K562 (cell line): Measurements from ENCODE around the gene TAOK2. TPM values are rescaled to one million over a fixed set of nuclear protein-coding genes. Genes with fewer than 3 reads are reported as not detected.

Source experiments
- ATF4 ChIP-seq: fragments of 450-650 bp; formaldehyde crosslinking; IDR thresholded peaks from 2 replicates; pipeline ENCODE4 v1.4.0; 2022; ENCODE audit warnings: mild to moderate bottlenecking, moderate library complexity
- CTBP1 ChIP-seq: fragments of 450-650 bp; IDR thresholded peaks from 2 replicates; pipeline ENCODE4 v1.6.1; 2016; ENCODE audit warnings: borderline replicate concordance
- E2F4 ChIP-seq: sonication (generic); formaldehyde crosslinking; IDR thresholded peaks from 2 replicates; pipeline ENCODE4 v1.8.0; 2022; ENCODE audit warnings: mild to moderate bottlenecking, low read depth, missing genetic modification reagents
- FOXK2 ChIP-seq, 2 experiments: fragments of 450-650 bp; IDR thresholded peaks in 1 of 2; conservative IDR thresholded peaks in 1 of 2; 2 replicates each; pipeline ENCODE4 v1.6.1; 2016; ENCODE audit warnings: low read depth in 2 of 2, mild to moderate bottlenecking in 1 of 2
- IFI16 ChIP-seq: fragments of 250-450 bp; sonication (Bioruptor Pico); IDR thresholded peaks from 2 replicates; pipeline ENCODE4 v2.1.2; 2022; ENCODE audit warnings: mild to moderate bottlenecking, inconsistent platforms
- JUND ChIP-seq, 2 experiments: IDR thresholded peaks; 2 replicates in 1 of 2; 3 replicates in 1 of 2; pipeline ENCODE4 v1.6.1; 2011; ENCODE audit warnings: borderline replicate concordance in 2 of 2, low read depth in 2 of 2, low read length in 2 of 2, improper control_type of control experiment in 1 of 2, missing biosample characterization in 1 of 2, missing genetic modification characterization in 1 of 2, missing genetic modification reagents in 1 of 2
- RNF219 ChIP-seq: fragments of 250-450 bp; sonication (Bioruptor Pico); IDR thresholded peaks from 2 replicates; pipeline ENCODE4 v1.5.0; 2022; ENCODE audit warnings: mild to moderate bottlenecking
- ZBTB2 ChIP-seq: fragments of 450-650 bp; IDR thresholded peaks from 2 replicates; pipeline ENCODE4 v1.6.1; 2016; ENCODE audit warnings: antibody characterized with exemption
- ZBTB43 ChIP-seq: sonication (generic); formaldehyde crosslinking; IDR thresholded peaks from 2 replicates; pipeline ENCODE4 v1.8.0; 2023; ENCODE audit warnings: mild to moderate bottlenecking, missing genetic modification reagents
- ZBTB9 ChIP-seq: fragments of 450-650 bp; formaldehyde crosslinking; IDR thresholded peaks from 2 replicates; pipeline ENCODE4 v1.4.0; 2020; ENCODE audit warnings: mild to moderate bottlenecking, moderate library complexity
- ZNF592 ChIP-seq: fragments of 450-650 bp; IDR thresholded peaks from 2 replicates; pipeline ENCODE4 v1.6.1; 2017; ENCODE audit warnings: antibody characterized with exemption, mild to moderate bottlenecking
- polyA plus RNA-seq, 8 experiments: library from polyadenylated mRNA; depleted of rRNA in 4 of 8; stranded (reverse) in 5 of 8; unstranded in 3 of 8; fragments of >200 nt; fragmentation: Nextera tagmentation in 2 of 8; fragmentation: Illumina TruSeq in 1 of 8; extraction: Ambion mirVana in 2 of 8; extraction: Trizol in 1 of 8; gene quantifications; 2 replicates each; pipeline versions ENCODE4 v1.2.1 to v1.2.3, GENCODE V29; 2011 to 2014; ENCODE audit warnings: inconsistent platforms in 1 of 8, missing spikeins in 1 of 8
- total RNA-seq, 7 experiments: library from RNA; depleted of rRNA in 6 of 7; stranded (reverse); fragments of >200 nt in 6 of 7; fragmentation: Illumina TruSeq in 2 of 7; extraction: Trizol in 2 of 7; gene quantifications; 2 replicates each; pipeline versions ENCODE4 v1.2.1 to v1.2.3, GENCODE V29; 2011 to 2021; ENCODE audit warnings: low replicate concordance in 1 of 7

TAOK2 gene
- total and polyA plus RNA-seq, 9 of the 15 experiments (the other 6 are each of a cell fraction or from before 2014, with no cell fraction given): 0.10 to 41.8 (median 13.7) TPM

GRCh38 chr16:29973384-29974246 is at the start of gene TAOK2 (continued):
- peak; percentile 57; the same call in 1 of the 2 replicates for TF ChIP-seq E2F4 (CRISPR knock-in tag)
- peak; percentile 78 for TF ChIP-seq CTBP1
- TF ChIP-seq ZBTB9 (CRISPR knock-in tag): peak; percentile 76; the same call in 1 of the 2 replicates
- no peak for TF ChIP-seq IFI16 (CRISPR knock-in tag)
- TF ChIP-seq FOXK2 (conservative IDR thresholded peaks at IDR 0.05 in 1 of 2, IDR thresholded peaks at IDR 0.05 in 1 of 2; ENCODE audit: low read depth in 2 of 2): peak; percentile 45 to 83; a peak in 3 of 4 replicates
- TF ChIP-seq RNF219 (CRISPR knock-in tag): no peak
- no peak for TF ChIP-seq ZBTB43
- TF ChIP-seq ZBTB2: peak; percentile 97
- no peak for TF ChIP-seq JUND (IDR thresholded peaks at IDR 0.05; ENCODE audit: borderline replicate concordance, low read depth, low read length)
- no peak for TF ChIP-seq JUND (tag; IDR thresholded peaks at IDR 0.05; ENCODE audit: borderline replicate concordance, low read depth, low read length)
- TF ChIP-seq ATF4 (CRISPR knock-in tag): 0 out of 2 replicates have a peak, but pooled peaks have one; percentile 29
- TF ChIP-seq ZNF592: peak; percentile 96
